ENCODE results near the gene METTL4.

The METTL4 gene

GRCh38 chr18:2571200-2572170, at the start of gene METTL4, which contains the start of gene NDC80:
TSS of gene METTL4 (minus strand) at chr18:2571505. CDS start at chr18:2567216, 4,289 bp downstream.
TSS of gene NDC80 (plus strand) at chr18:2571557. CDS start at chr18:2572986, 1,429 bp downstream.
- Histone ChIP-seq H3K4me3 (ENCODE audit: low read length in 2 of 2) (peak within 1 kb of the TSS; percentile 92 to 97), H3K9ac (ENCODE audit: low read length in 2 of 2) (peak within 1 kb of the TSS; percentile 95 to 99), H3K27me3 (ENCODE audit: control insufficient read depth in 1 of 2, insufficient read depth in 2 of 2, low read length in 2 of 2) (no peaks in the 10 kb centered on the region), H3K9me3 (ENCODE audit: control insufficient read depth in 2 of 2, low read length in 2 of 2) (no peaks in the 10 kb centered on the region), H3K36me3 (ENCODE audit: control insufficient read depth in 2 of 2, insufficient read depth in 2 of 2, low read length in 2 of 2) (peaks cover 3% of the 10 kb centered on the region in 2 donors), H3K27ac (ENCODE audit: low read length) (peak within 1 kb of the TSS; percentile 98), H3K4me1 (ENCODE audit: control insufficient read depth, insufficient read depth, low read length) (peaks cover 10% of the 10 kb centered on the region)

- no peak overlapping the region for H3K4me3 ChIP-seq (ENCODE audit: low read length in 2 of 2)
Measured at GRCh38 chr18:2618009-2618408, 46.7 kb upstream of the METTL4 start.

GRCh38 chr18:2617401-2617998, 46.2 kb upstream of the METTL4 start:
- no peak overlapping the region for H3K4me3 ChIP-seq (ENCODE audit: low read length in 2 of 2)
- H3K36me3 ChIP-seq (ENCODE audit: control insufficient read depth in 2 of 2, insufficient read depth in 2 of 2, low read length in 2 of 2): no peaks in the 10 kb centered on the region
- peaks cover 2% of the 10 kb centered on the region in 2 donors for H3K9me3 ChIP-seq (ENCODE audit: control insufficient read depth in 2 of 2, low read length in 2 of 2)
- no peaks in the 10 kb centered on the region for H3K27me3 ChIP-seq (ENCODE audit: control insufficient read depth in 1 of 2, insufficient read depth in 2 of 2, low read length in 2 of 2)
- H3K27ac ChIP-seq (ENCODE audit: low read length): no peak overlapping the region
- H3K4me1 ChIP-seq (ENCODE audit: control insufficient read depth, insufficient read depth, low read length): no peaks in the 10 kb centered on the region
- H3K9ac ChIP-seq (ENCODE audit: low read length in 2 of 2): no peak overlapping the region

More at GRCh38 chr18:2618009-2618408, 46.7 kb upstream of the METTL4 start:
- Histone ChIP-seq H3K27me3 (ENCODE audit: control insufficient read depth in 1 of 2, insufficient read depth in 2 of 2, low read length in 2 of 2) (no peaks in the 10 kb centered on the region), H3K27ac (ENCODE audit: low read length) (no peak overlapping the region), H3K36me3 (ENCODE audit: control insufficient read depth in 2 of 2, insufficient read depth in 2 of 2, low read length in 2 of 2) (no peaks in the 10 kb centered on the region), H3K9ac (ENCODE audit: low read length in 2 of 2) (no peak overlapping the region), H3K4me1 (ENCODE audit: control insufficient read depth, insufficient read depth, low read length) (no peaks in the 10 kb centered on the region), H3K9me3 (ENCODE audit: control insufficient read depth in 2 of 2, low read length in 2 of 2) (peaks cover 2% of the 10 kb centered on the region in 2 donors)

GRCh38 chr18:2612996-2613395, 41.7 kb upstream of the METTL4 start:
- H3K36me3 ChIP-seq (ENCODE audit: control insufficient read depth in 2 of 2, insufficient read depth in 2 of 2, low read length in 2 of 2): no peaks in the 10 kb centered on the region
- H3K27ac ChIP-seq (ENCODE audit: low read length): no peak overlapping the region
- no peaks in the 10 kb centered on the region for H3K4me1 ChIP-seq (ENCODE audit: control insufficient read depth, insufficient read depth, low read length)
- no peak overlapping the region for H3K4me3 ChIP-seq (ENCODE audit: low read length in 2 of 2)
- H3K9ac ChIP-seq (ENCODE audit: low read length in 2 of 2): no peak overlapping the region
- H3K9me3 ChIP-seq (ENCODE audit: control insufficient read depth in 2 of 2, low read length in 2 of 2): peaks cover 2% of the 10 kb centered on the region in 2 donors
- H3K27me3 ChIP-seq (ENCODE audit: control insufficient read depth in 1 of 2, insufficient read depth in 2 of 2, low read length in 2 of 2): no peaks in the 10 kb centered on the region

- Histone ChIP-seq H3K27ac (ENCODE audit: low read length) (no peak overlapping the region), H3K9me3 (ENCODE audit: control insufficient read depth in 2 of 2, low read length in 2 of 2) (peaks cover 2% of the 10 kb centered on the region in 2 donors), H3K4me1 (ENCODE audit: control insufficient read depth, insufficient read depth, low read length) (no peaks in the 10 kb centered on the region), H3K9ac (ENCODE audit: low read length in 2 of 2) (no peak overlapping the region), H3K4me3 (ENCODE audit: low read length in 2 of 2) (no peak overlapping the region), H3K36me3 (ENCODE audit: control insufficient read depth in 2 of 2, insufficient read depth in 2 of 2, low read length in 2 of 2) (no peaks in the 10 kb centered on the region), H3K27me3 (ENCODE audit: control insufficient read depth in 1 of 2, insufficient read depth in 2 of 2, low read length in 2 of 2) (no peaks in the 10 kb centered on the region)
Measured at GRCh38 chr18:2610549-2610948, 39.2 kb upstream of the METTL4 start.

- Histone ChIP-seq H3K27me3 (ENCODE audit: control insufficient read depth in 1 of 2, insufficient read depth in 2 of 2, low read length in 2 of 2) (no peaks in the 10 kb centered on the region), H3K36me3 (ENCODE audit: control insufficient read depth in 2 of 2, insufficient read depth in 2 of 2, low read length in 2 of 2) (no peaks in the 10 kb centered on the region), H3K9me3 (ENCODE audit: control insufficient read depth in 2 of 2, low read length in 2 of 2) (no peaks in the 10 kb centered on the region), H3K4me3 (ENCODE audit: low read length in 2 of 2) (no peak overlapping the region), H3K4me1 (ENCODE audit: control insufficient read depth, insufficient read depth, low read length) (no peaks in the 10 kb centered on the region), H3K9ac (ENCODE audit: low read length in 2 of 2) (no peak overlapping the region), H3K27ac (ENCODE audit: low read length) (no peak overlapping the region)
Measured at GRCh38 chr18:2609604-2610003, 38.3 kb upstream of the METTL4 start.

GRCh38 chr18:2606335-2606734, 35.0 kb upstream of the METTL4 start:
- Histone ChIP-seq H3K27ac (ENCODE audit: low read length) (no peak overlapping the region), H3K36me3 (ENCODE audit: control insufficient read depth in 2 of 2, insufficient read depth in 2 of 2, low read length in 2 of 2) (no peaks in the 10 kb centered on the region), H3K9me3 (ENCODE audit: control insufficient read depth in 2 of 2, low read length in 2 of 2) (no peaks in the 10 kb centered on the region), H3K27me3 (ENCODE audit: control insufficient read depth in 1 of 2, insufficient read depth in 2 of 2, low read length in 2 of 2) (no peaks in the 10 kb centered on the region), H3K4me3 (ENCODE audit: low read length in 2 of 2) (no peak overlapping the region), H3K4me1 (ENCODE audit: control insufficient read depth, insufficient read depth, low read length) (no peaks in the 10 kb centered on the region), H3K9ac (ENCODE audit: low read length in 2 of 2) (no peak overlapping the region)

- no peaks in the 10 kb centered on the region for H3K27me3 ChIP-seq (ENCODE audit: control insufficient read depth in 1 of 2, insufficient read depth in 2 of 2, low read length in 2 of 2)
- H3K9ac ChIP-seq (ENCODE audit: low read length in 2 of 2): no peak overlapping the region
- no peak overlapping the region for H3K27ac ChIP-seq (ENCODE audit: low read length)
- no peaks in the 10 kb centered on the region for H3K36me3 ChIP-seq (ENCODE audit: control insufficient read depth in 2 of 2, insufficient read depth in 2 of 2, low read length in 2 of 2)
- no peaks in the 10 kb centered on the region for H3K9me3 ChIP-seq (ENCODE audit: control insufficient read depth in 2 of 2, low read length in 2 of 2)
- no peak overlapping the region for H3K4me3 ChIP-seq (ENCODE audit: low read length in 2 of 2)
- H3K4me1 ChIP-seq (ENCODE audit: control insufficient read depth, insufficient read depth, low read length): no peaks in the 10 kb centered on the region
Measured at GRCh38 chr18:2602844-2603243, 31.5 kb upstream of the METTL4 start.

- H3K4me1 ChIP-seq (ENCODE audit: control insufficient read depth, insufficient read depth, low read length): no peaks in the 10 kb centered on the region
- no peaks in the 10 kb centered on the region for H3K36me3 ChIP-seq (ENCODE audit: control insufficient read depth in 2 of 2, insufficient read depth in 2 of 2, low read length in 2 of 2)
- H3K9ac ChIP-seq (ENCODE audit: low read length in 2 of 2): no peak overlapping the region
- H3K9me3 ChIP-seq (ENCODE audit: control insufficient read depth in 2 of 2, low read length in 2 of 2): no peaks in the 10 kb centered on the region
- H3K27me3 ChIP-seq (ENCODE audit: control insufficient read depth in 1 of 2, insufficient read depth in 2 of 2, low read length in 2 of 2): no peaks in the 10 kb centered on the region
- no peak overlapping the region for H3K27ac ChIP-seq (ENCODE audit: low read length)
- H3K4me3 ChIP-seq (ENCODE audit: low read length in 2 of 2): no peak overlapping the region
Measured at GRCh38 chr18:2597639-2598038, 26.3 kb upstream of the METTL4 start.

GRCh38 chr18:2590303-2590702, 19.0 kb upstream of the METTL4 start:
- Histone ChIP-seq H3K4me3 (ENCODE audit: low read length in 2 of 2) (peak overlapping the region; percentile 31 to 40), H3K9ac (ENCODE audit: low read length in 2 of 2) (no peak overlapping the region), H3K27me3 (ENCODE audit: control insufficient read depth in 1 of 2, insufficient read depth in 2 of 2, low read length in 2 of 2) (no peaks in the 10 kb centered on the region), H3K36me3 (ENCODE audit: control insufficient read depth in 2 of 2, insufficient read depth in 2 of 2, low read length in 2 of 2) (no peaks in the 10 kb centered on the region), H3K4me1 (ENCODE audit: control insufficient read depth, insufficient read depth, low read length) (no peaks in the 10 kb centered on the region), H3K27ac (ENCODE audit: low read length) (no peak overlapping the region), H3K9me3 (ENCODE audit: control insufficient read depth in 2 of 2, low read length in 2 of 2) (no peaks in the 10 kb centered on the region)
